ENCODE data around the gene FAM117A. TPM values are rescaled to one million over a fixed set of nuclear protein-coding genes. Genes with fewer than 3 reads are reported as not detected.
"Not testable (repeated sequence)": the region's sequence is repeated elsewhere in the genome, so short reads cannot be mapped to it uniquely, and the experiment has no call there.

Gene FAM117A
- total and polyA plus RNA-seq, 4 experiments from 2014 or later: 61.2 to 102 (median 84.2) TPM

DNA sequence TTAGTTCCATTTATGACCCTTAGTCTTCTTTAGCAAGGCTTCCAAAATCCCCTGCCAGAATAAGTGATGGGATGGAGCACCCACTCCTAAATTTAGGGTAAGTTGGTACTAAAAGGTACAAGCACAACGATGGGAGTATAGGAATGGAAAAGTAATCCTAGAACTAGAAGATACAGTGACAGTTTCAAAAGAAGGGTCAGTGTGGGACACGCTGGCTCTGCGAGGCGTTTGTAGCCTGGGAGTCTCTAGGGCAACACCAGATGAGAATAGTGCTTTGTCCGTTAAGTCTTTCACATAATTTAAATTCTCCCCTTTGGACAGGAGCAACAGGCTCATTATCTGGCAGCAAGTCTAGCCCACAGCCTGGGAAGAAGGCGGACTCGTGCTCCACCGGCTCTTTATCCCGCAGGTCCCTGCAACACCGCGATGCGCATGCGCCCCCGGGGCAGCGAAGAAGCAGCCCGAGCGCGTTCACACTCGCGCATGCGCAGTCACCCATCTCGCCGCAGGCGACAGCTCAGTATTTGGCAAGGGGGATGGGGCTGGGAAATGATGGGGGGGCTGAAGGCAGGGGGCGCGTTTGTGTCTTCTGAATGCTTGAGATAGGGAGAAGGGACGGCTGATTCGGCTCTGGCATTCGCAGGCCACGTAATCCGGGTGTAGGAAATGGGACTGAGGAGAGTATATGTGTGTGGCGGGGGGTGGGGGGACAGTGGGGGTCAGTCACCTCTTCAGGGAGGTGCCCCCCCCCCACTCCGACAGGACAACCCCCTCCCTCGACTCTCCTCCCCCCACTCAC is 86.6 kb downstream of the FAM117A start:
- no peaks in the 10 kb centered on the region for H3K27me3 ChIP-seq (ENCODE audit: insufficient read depth, low read length)
- intact Hi-C loops (cut with micrococcal nuclease): loop anchor here (5.0 kb wide), 1 partner anchor 315 kb away; the partner anchor contains the start of gene ZNF652
- H3K9me3 ChIP-seq (ENCODE audit: control insufficient read depth in 1 of 2, low read length in 2 of 2): no peaks in the 10 kb centered on the region
- peaks cover 49% of the 10 kb centered on the region for H3K4me1 ChIP-seq (ENCODE audit: insufficient read depth, low read length)
- CTCF ChIA-PET (ENCODE audit: partially characterized antibody): interaction anchor here (0.7 to 1.3 kb wide), 4 partner anchors 9 to 30 kb away, joined by 3 to 5 read pairs (median 4); partner anchors contain the start of gene SLC35B1
- peaks cover 16 to 32% of the 10 kb centered on the region in 2 donors for H3K36me3 Mint-ChIP-seq
- peaks cover 0 to 10% (median 0%) of the 10 kb centered on the region in 8 donors for H3K9me3 Mint-ChIP-seq
- H3K27ac Mint-ChIP-seq: peak overlapping the region; percentile 93 to 99 (median 98)
- peak; percentile 94 to 95 (median 94) for DNase-seq
- H3K4me1 Mint-ChIP-seq: peaks cover 36 to 57% (median 46%) of the 10 kb centered on the region in 4 donors
- peak overlapping the region; percentile 95 to 100 for H3K4me3 ChIP-seq (ENCODE audit: low read length in 2 of 2)
- peak overlapping the region; percentile 94 for H3K27ac ChIP-seq (ENCODE audit: low read depth, low read length)
- H3K36me3 ChIP-seq (ENCODE audit: insufficient read depth, low read length): no peaks in the 10 kb centered on the region
- H3K27me3 Mint-ChIP-seq: peaks cover 0 to 1% of the 10 kb centered on the region in 2 donors
- peak overlapping the region; percentile 91 to 99 (median 94) for H3K4me3 Mint-ChIP-seq
- POLR2A ChIA-PET (ENCODE audit: partially characterized antibody): interaction anchor here (0.6 to 3.2 kb wide), 21 partner anchors 8 to 474 kb away, joined by 3 to 29 read pairs (median 4); partner anchors contain the start of genes FAM117A, KAT7, PHB1 and SLC35B1

DNA sequence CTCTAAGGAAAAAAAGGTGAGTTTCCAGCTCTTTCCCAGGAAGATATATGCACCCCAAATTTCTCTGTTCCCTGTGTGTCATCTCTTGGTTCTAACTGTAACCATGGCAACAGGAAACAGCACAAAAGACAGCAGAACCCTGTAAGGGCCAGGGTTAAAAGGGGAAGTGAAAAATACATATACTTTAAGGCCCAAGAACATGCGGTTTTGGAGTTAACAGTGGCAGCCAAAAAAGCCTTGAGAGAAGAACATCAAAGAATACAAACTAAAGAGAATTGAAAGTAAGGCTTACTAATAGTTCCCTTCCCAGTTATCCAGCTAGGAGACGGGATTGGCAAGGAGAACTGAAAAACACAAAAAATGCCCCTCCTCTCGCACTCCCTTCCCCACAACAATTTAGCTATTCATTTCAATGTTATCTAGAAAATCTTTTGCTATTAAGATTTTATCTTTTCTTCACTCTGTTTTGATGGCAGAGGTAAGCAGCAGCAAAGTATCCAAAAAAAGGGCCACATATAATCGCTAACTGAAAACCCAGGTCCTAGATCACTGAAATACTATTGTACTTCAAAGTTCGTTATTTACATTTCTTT is 87.6 kb downstream of the FAM117A start:
- intact Hi-C loops (cut with micrococcal nuclease): loop anchor here (5.0 kb wide), 1 partner anchor 314 kb away; the partner anchor contains the start of gene ZNF652
- DNase-seq: peak; percentile 77 to 87 (median 82)
- H3K4me3 ChIP-seq (ENCODE audit: low read length in 2 of 2): peak overlapping the region; percentile 95 to 100
- no peaks in the 10 kb centered on the region for H3K27me3 ChIP-seq (ENCODE audit: insufficient read depth, low read length)
- H3K9me3 Mint-ChIP-seq: peaks cover 0 to 10% (median 0%) of the 10 kb centered on the region in 8 donors
- peaks cover 20 to 34% of the 10 kb centered on the region in 2 donors for H3K36me3 Mint-ChIP-seq
- H3K27ac Mint-ChIP-seq: peak overlapping the region; percentile 93 to 99 (median 98)
- H3K27me3 Mint-ChIP-seq: peaks cover 0 to 1% of the 10 kb centered on the region in 2 donors
- ChIA-PET CTCF (ENCODE audit: partially characterized antibody) (interaction anchor here (0.8 kb wide), 2 partner anchors 32 to 100 kb away, joined by 3 to 4 read pairs; partner anchors contain the start of gene SLC35B1), POLR2A (ENCODE audit: partially characterized antibody) (interaction anchor here (0.7 to 2.5 kb wide), 7 partner anchors 12 to 418 kb away, joined by 3 to 10 read pairs (median 3); partner anchors contain the start of gene FAM117A)
- peak overlapping the region; percentile 91 to 99 (median 94) for H3K4me3 Mint-ChIP-seq
- peak overlapping the region; percentile 94 for H3K27ac ChIP-seq (ENCODE audit: low read depth, low read length)
- peaks cover 57% of the 10 kb centered on the region for H3K4me1 ChIP-seq (ENCODE audit: insufficient read depth, low read length)
- no peaks in the 10 kb centered on the region for H3K9me3 ChIP-seq (ENCODE audit: control insufficient read depth in 1 of 2, low read length in 2 of 2)
- no peaks in the 10 kb centered on the region for H3K36me3 ChIP-seq (ENCODE audit: insufficient read depth, low read length)
- peaks cover 40 to 64% (median 51%) of the 10 kb centered on the region in 4 donors for H3K4me1 Mint-ChIP-seq

DNA sequence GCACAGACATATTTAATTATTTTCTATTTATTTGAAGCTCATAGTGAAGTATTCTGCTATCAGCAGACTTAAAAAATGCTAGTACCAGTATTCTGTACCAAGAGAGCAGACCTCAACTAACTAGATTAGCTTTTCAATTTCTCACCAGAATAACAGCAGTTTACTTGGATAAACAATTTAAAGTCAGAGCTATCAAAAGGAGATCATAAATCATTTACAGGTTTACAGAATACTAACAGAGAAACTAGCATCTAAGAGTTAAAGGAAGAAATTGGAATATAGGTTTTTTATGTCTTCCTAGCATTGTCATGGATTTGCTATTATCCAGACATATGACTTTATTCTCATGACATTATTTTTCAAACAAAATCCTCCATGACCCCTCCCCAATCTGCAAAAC is 89.4 kb downstream of the FAM117A start:
- POLR2A ChIA-PET (ENCODE audit: partially characterized antibody): interaction anchor here (0.6 to 1.0 kb wide), 2 partner anchors 41 to 313 kb away, joined by 3 read pairs; no protein-coding TSS in a partner anchor
- peak overlapping the region in 6 of 8 donors; percentile 1 to 99 (median 80) for H3K4me3 Mint-ChIP-seq
- Histone ChIP-seq H3K27ac (ENCODE audit: low read depth, low read length) (peak overlapping the region; percentile 94), H3K27me3 (ENCODE audit: insufficient read depth, low read length) (no peaks in the 10 kb centered on the region), H3K9me3 (ENCODE audit: control insufficient read depth in 1 of 2, low read length in 2 of 2) (no peaks in the 10 kb centered on the region), H3K4me3 (ENCODE audit: low read length in 2 of 2) (no peak overlapping the region), H3K4me1 (ENCODE audit: insufficient read depth, low read length) (peaks cover 71% of the 10 kb centered on the region), H3K36me3 (ENCODE audit: insufficient read depth, low read length) (no peaks in the 10 kb centered on the region)
- peaks cover 20 to 46% of the 10 kb centered on the region in 2 donors for H3K36me3 Mint-ChIP-seq
- peaks cover 53 to 80% (median 66%) of the 10 kb centered on the region in 4 donors for H3K4me1 Mint-ChIP-seq
- H3K9me3 Mint-ChIP-seq: peaks cover 0 to 10% (median 0%) of the 10 kb centered on the region in 8 donors
- CTCF ChIA-PET (ENCODE audit: partially characterized antibody): interaction anchor here (1.0 to 1.4 kb wide), 7 partner anchors 19 to 420 kb away, joined by 3 to 10 read pairs (median 3); no protein-coding TSS in a partner anchor
- peaks cover 0 to 1% of the 10 kb centered on the region in 2 donors for H3K27me3 Mint-ChIP-seq
- H3K27ac Mint-ChIP-seq: peak overlapping the region; percentile 93 to 99 (median 98)
- intact Hi-C loops (cut with micrococcal nuclease): no loop called here
- no peak for DNase-seq

DNA sequence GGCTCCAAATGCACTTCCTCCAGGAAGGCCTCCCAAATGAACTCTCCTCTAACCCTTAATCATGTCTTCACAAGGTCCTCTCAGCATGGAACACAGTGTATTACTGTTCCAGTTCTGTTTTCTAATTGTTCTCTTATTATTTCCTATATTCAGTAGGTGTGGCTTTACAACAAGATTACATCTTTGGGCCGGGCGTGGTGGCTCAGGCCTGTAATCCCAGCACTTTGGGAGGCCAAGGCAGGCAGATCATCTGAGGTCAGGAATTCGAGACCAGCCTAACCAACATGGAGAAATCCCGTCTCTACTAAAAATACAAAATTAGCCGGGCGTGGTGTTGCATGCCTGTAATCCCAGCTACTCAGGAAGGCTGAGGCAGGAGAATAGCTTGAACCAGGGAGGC is 90.3 kb downstream of the FAM117A start:
- H3K36me3 ChIP-seq (ENCODE audit: insufficient read depth, low read length); H3K27ac ChIP-seq (ENCODE audit: low read depth, low read length); H3K9me3 ChIP-seq (ENCODE audit: control insufficient read depth in 1 of 2, low read length in 2 of 2); H3K4me3 ChIP-seq (ENCODE audit: low read length in 2 of 2); H3K27me3 Mint-ChIP-seq; intact Hi-C loops (cut with micrococcal nuclease); H3K27me3 ChIP-seq (ENCODE audit: insufficient read depth, low read length); DNase-seq: not testable (repeated sequence)
- H3K27ac Mint-ChIP-seq: peak overlapping the region; percentile 32 to 93 (median 90)
- H3K36me3 Mint-ChIP-seq: peaks cover 20 to 46% of the 10 kb centered on the region in 2 donors
- H3K4me1 Mint-ChIP-seq: peaks cover 53 to 80% (median 66%) of the 10 kb centered on the region in 4 donors
- ChIA-PET POLR2A (ENCODE audit: partially characterized antibody) (interaction anchor here (1.0 kb wide), 1 partner anchor 42 kb away, joined by 3 read pairs; no protein-coding TSS in a partner anchor), CTCF (ENCODE audit: partially characterized antibody) (interaction anchor here (1.0 to 1.4 kb wide), 7 partner anchors 20 to 421 kb away, joined by 3 to 10 read pairs (median 3); no protein-coding TSS in a partner anchor)
- peaks cover 71% of the 10 kb centered on the region for H3K4me1 ChIP-seq (ENCODE audit: insufficient read depth, low read length)
- H3K9me3 Mint-ChIP-seq: peaks cover 0 to 10% (median 0%) of the 10 kb centered on the region in 8 donors
- H3K4me3 Mint-ChIP-seq: peak overlapping the region in 4 of 8 donors; percentile 31 to 57 (median 40)

DNA sequence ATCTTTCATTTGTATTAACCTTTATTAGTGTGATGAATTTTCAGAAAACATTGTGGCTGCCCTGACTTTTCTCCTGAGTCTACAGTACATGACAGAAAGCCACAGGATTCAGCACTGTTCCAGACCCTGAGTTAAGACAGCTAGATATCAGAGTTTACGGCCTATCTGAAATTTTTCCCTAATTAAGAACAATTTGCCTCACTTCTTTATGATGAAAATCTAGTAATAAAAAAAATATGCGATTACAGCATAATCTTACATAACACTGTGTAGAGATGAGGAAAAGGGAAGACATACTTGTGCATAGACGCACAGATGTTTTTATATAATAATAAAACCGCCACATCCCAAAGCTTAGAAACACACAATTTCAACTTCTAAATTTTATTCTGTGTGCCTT is 93.3 kb downstream of the FAM117A start:
- Mint-ChIP-seq H3K36me3 (peaks cover 27 to 46% of the 10 kb centered on the region in 2 donors), H3K4me1 (peaks cover 47 to 71% (median 58%) of the 10 kb centered on the region in 4 donors), H3K4me3 (peak overlapping the region in 1 of 8 donors; percentile 7), H3K27ac (peak overlapping the region in 4 of 7 donors; percentile 7 to 60 (median 22)), H3K9me3 (peaks cover 0 to 2% (median 0%) of the 10 kb centered on the region in 8 donors), H3K27me3 (no peaks in the 10 kb centered on the region)
- Histone ChIP-seq H3K4me3 (ENCODE audit: low read length in 2 of 2) (no peak overlapping the region), H3K27ac (ENCODE audit: low read depth, low read length) (no peak overlapping the region), H3K4me1 (ENCODE audit: insufficient read depth, low read length) (peaks cover 60% of the 10 kb centered on the region), H3K9me3 (ENCODE audit: control insufficient read depth in 1 of 2, low read length in 2 of 2) (no peaks in the 10 kb centered on the region), H3K27me3 (ENCODE audit: insufficient read depth, low read length) (no peaks in the 10 kb centered on the region), H3K36me3 (ENCODE audit: insufficient read depth, low read length) (no peaks in the 10 kb centered on the region)
- no peak for DNase-seq
- ChIA-PET CTCF (ENCODE audit: partially characterized antibody) (interaction anchor here (0.7 to 2.1 kb wide), 4 partner anchors 25 to 113 kb away, joined by 3 to 7 read pairs (median 3); no protein-coding TSS in a partner anchor), POLR2A (ENCODE audit: partially characterized antibody) (interaction anchor here (1.3 kb wide), 1 partner anchor 9 kb away, joined by 3 read pairs; no protein-coding TSS in a partner anchor)
- intact Hi-C loops (cut with micrococcal nuclease): no loop called here

DNA sequence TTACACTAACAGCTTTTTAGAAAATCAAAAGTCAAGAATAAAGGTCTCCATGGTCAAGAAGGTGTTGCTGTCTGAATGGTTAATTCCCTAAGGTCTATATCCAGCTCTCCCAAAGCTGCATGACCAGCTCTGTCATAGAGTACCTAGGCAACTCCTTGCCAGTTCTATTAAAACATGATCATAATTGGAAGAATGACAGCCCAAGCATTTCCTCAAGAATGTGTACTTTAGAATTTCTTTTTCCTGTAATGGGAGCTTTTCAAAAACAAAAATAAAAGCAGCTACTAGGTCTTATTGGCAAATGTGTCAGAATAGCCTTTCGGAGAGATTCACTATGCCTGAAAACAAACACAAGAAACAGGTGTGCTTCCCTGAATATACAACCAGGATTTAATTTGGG is 93.9 kb downstream of the FAM117A start:
- ChIA-PET POLR2A (ENCODE audit: partially characterized antibody) (no interaction called here), CTCF (ENCODE audit: partially characterized antibody) (interaction anchor here (0.7 to 2.1 kb wide), 5 partner anchors 17 to 1253 kb away, joined by 3 to 7 read pairs (median 4); no protein-coding TSS in a partner anchor)
- Histone ChIP-seq H3K27me3 (ENCODE audit: insufficient read depth, low read length) (no peaks in the 10 kb centered on the region), H3K4me3 (ENCODE audit: low read length in 2 of 2) (no peak overlapping the region), H3K36me3 (ENCODE audit: insufficient read depth, low read length) (no peaks in the 10 kb centered on the region), H3K9me3 (ENCODE audit: control insufficient read depth in 1 of 2, low read length in 2 of 2) (no peaks in the 10 kb centered on the region), H3K27ac (ENCODE audit: low read depth, low read length) (no peak overlapping the region), H3K4me1 (ENCODE audit: insufficient read depth, low read length) (peaks cover 54% of the 10 kb centered on the region)
- Mint-ChIP-seq H3K27me3 (no peaks in the 10 kb centered on the region), H3K4me1 (peaks cover 42 to 66% (median 53%) of the 10 kb centered on the region in 4 donors), H3K36me3 (peaks cover 24 to 40% of the 10 kb centered on the region in 2 donors), H3K9me3 (no peaks in the 10 kb centered on the region), H3K4me3 (peak overlapping the region in 2 of 8 donors; percentile 30 to 45), H3K27ac (peak overlapping the region in 4 of 7 donors; percentile 7 to 38 (median 29))
- no peak for DNase-seq
- intact Hi-C loops (cut with micrococcal nuclease): no loop called here
